Erythroblast (primary cell): ENCODE measurements around the gene PIGU.

Experiments
- DNase-seq, 2 experiments: peaks; one replicate each; lab custom pipeline; 2025; lab: John Stamatoyannopoulos, UW
- GATA1 ChIP-seq: IDR thresholded peaks from 2 replicates; pipeline ENCODE4 v1.6.1; 2011; ENCODE audit warnings: low read depth, mild to moderate bottlenecking, control low read depth, low read length, moderate library complexity
- POLR2A ChIP-seq: IDR thresholded peaks from 2 replicates; pipeline ENCODE4 v1.6.1; 2011; ENCODE audit warnings: mild to moderate bottlenecking, low read length

The PIGU gene

DNA sequence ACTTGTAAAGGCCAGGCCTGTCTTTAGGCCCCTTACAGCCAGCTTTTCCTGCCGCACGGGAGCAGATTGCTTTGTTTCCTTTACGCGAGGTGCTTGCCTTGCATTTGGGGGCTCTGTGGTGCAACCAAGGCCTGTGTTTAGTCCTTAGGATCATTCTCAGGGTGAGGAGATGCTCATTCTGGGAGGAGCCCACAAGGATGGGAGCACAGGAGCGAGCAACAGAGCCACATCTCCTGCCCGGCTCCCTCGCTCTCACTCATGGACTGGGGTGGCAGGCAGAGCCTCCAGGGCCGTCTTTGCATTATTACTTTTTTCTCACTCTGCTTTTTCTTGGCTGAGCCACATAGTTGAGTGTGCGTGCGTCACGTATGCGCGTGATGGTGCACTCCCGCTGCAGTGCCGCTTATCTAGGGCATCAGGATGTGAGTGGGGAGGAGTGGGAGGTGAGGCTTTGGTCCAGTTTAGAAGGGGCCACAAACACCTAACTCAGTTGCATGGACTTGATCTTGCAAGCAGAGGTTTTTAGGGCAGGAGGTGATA, 141.5 kb downstream of the PIGU start:
- DNase-seq: no peak
- TF ChIP-seq GATA1: no peak
- TF ChIP-seq POLR2A: no peak

DNA sequence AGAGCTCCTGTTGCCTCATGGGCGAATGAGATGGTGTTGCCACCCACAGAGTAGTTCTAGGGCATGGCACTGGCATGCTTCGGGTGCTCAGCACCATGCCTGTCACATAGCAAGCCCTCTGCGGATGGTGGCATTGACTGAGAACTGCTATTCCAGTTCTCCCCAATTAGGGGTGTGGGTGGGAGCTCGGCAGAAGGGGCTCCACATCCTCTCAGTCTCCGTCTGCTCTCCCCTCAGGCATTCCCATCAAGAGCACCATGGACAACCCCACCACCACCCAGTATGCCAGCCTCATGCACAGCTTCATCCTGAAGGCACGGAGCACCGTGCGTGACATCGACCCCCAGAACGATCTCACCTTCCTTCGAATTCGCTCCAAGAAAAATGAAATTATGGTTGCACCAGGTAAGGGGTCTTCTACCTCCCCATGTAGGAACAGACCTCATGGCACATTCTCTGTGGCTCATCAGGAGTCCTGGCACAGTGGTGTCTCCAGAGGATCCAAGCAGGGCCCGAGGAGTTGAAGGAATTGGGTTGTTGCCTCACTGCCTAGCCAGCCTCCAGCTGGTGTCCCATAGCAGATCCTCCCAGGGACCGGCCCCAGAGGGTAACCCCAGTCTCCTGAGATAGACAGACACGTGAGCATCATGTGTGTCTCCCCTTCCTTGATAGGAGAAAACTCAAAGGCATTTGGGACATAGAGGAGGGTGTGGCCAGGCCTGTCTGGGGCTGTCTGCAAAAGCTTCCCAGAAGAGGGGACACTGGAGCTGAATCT, 142.3 kb downstream of the PIGU start:
- no peak for DNase-seq
- no peak for TF ChIP-seq GATA1
- no peak for TF ChIP-seq POLR2A

DNA sequence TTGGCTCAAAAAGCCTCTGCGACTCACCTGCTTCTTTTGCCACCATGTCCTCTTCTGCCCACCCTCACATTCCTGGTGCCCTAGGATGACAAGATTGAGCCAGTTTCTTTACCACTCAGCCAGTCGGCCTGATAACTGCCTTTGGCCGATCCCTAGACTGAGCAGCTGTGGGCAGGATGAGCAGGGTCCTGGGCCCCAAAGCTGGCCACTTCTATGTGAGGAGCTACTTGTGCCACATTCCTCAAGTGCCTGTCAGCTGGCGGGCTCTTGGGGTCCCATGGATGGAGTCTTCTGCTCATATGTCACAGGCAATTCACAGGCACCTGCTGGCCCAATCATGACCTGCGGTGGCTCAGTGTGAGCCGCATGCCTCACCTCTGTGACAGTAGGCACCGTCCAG, 144.1 kb downstream of the PIGU start:
- no peak for DNase-seq
- no peak for TF ChIP-seq GATA1

DNA sequence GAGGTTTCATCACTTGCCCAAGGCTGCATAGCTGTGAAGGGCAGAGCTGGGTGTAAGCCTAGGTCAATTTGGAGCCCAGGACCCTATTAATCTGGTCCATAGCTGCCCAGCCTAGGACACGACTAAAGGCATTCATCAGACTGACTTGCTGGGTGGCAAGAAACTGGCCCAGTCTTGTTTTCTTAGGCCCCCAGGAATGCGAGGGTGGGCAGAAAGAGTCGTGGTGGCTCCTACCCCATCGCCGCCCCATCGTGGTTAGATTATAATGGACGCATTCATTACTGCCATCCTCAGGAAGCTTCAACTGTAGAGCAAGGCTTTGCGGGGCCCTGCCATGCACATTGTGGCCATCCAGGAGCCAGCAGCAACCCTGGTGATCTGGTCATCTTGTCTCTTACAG, 144.6 kb downstream of the PIGU start:
- DNase-seq: no peak
- TF ChIP-seq POLR2A: no peak
- no peak for TF ChIP-seq GATA1

DNA sequence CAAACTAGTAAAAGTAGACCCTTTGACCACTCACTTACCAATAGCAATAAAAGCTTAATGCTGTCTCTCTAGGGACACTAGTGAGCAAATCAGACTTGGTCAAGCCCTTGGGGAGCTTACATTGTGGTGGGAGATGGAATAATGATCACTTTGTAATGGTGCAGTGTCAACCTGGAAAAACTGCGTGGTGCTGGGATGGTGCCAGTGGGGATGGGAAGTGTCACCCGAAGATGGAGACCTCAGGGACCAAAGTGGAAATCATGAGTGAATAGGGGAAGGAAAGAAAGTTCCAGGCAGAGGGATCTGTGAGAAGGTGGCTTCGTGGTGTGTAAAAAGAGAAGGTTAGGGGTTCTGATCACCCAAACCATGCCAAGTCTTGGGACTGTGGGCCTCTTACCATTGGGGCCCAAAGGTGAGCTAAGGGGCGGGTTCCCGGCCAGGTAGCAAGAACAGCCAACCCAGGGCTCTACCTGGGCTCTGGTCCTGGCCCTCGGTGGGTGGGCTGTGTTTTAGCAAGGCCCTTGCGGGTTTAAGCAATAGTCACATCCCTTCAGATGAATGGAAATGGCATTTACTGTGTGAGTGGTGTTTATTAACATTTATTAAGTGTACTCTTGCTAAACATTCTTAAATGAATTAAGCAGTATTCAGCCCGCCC, 145.2 kb downstream of the PIGU start:
- no peak for DNase-seq
- TF ChIP-seq GATA1 (no peak), POLR2A (no peak)

DNA sequence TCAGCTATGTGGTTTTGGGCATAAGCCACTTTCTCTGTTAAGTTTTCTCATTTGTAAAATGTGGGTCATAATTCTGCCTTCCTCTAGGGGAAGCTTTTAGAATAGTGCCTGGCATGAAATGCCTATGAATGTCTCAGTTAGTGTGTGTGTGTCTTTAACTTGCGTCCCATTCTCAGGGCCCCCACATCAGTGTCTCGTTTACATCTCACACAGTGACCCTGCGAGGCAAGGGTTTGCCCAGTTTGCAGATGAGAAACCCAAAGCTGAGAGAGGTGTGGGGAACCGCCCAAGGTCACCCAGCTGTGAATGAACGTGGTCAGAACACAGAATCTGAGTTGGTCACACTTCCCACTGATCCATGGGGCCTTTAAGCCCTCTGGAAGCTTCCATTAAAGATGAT, 146.6 kb downstream of the PIGU start:
- DNase-seq: no peak
- TF ChIP-seq GATA1 (no peak), POLR2A (no peak)

GRCh38 chr20:34529742-34530141, 147.2 kb downstream of the PIGU start:
- DNase-seq: no peak
- TF ChIP-seq POLR2A: no peak
- TF ChIP-seq GATA1: no peak

GRCh38 chr20:34528921-34529297, 148.0 kb downstream of the PIGU start:
- DNase-seq: no peak
- TF ChIP-seq GATA1 (no peak), POLR2A (no peak)

DNA sequence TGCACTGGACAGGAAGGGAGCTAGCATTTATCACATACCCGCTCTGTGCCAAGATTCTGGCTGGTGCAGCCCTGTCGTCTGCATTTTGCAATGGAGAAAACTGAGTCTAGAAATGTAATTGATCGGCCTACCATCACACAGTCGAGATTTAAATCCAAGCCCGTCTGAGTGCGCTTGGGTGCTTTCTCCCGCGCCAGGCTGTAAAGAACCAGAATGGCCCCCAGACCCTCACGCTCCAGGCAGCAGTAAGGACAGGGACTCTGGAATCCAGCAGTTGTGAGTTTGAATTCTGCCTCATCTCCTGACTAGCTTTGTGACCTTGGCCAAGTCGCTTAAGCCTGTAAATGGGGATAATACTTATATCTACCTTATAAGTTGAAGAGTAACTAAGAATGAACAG, 149.9 kb downstream of the PIGU start:
- DNase-seq: no peak
- no peak for TF ChIP-seq POLR2A

DNA sequence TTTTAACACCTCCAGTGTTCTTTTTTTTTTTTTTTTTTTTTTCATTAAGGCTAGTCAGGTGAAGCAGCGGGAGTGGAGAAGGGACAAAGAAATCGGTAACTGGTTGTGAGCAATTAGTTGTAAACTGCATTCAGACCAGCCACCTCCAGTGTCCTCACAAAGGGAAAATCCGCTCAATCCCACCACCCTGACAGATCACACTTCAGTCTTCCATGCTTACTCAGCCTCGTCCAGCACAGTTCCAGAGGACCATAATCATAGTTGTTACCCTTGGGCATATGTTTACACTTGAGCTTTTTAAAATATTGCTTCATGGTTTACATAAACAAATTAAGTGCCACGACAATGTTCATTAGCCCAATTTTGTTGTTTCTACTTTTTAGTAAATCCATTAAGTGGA, 150.4 kb downstream of the PIGU start:
- TF ChIP-seq POLR2A (no peak), GATA1 (no peak)
- DNase-seq: no peak

- DNase-seq: peak in 1 of 2 experiments; percentile 29
- TF ChIP-seq POLR2A (no peak), GATA1 (no peak)
These were observed 151.0 kb downstream of the PIGU start for GRCh38 chr20:34525709-34526416.

- TF ChIP-seq GATA1 (no peak), POLR2A (no peak)
- no peak for DNase-seq
These were observed 151.6 kb downstream of the PIGU start for GRCh38 chr20:34525342-34525708.

GRCh38 chr20:34524426-34524825, 152.5 kb downstream of the PIGU start:
- no peak for TF ChIP-seq GATA1
- TF ChIP-seq POLR2A: no peak
- no peak for DNase-seq
